HG03354 (cell line): ENCODE results near the gene CHST15.
A peak's percentile ranks its signal among the peaks of the same experiment; 100 is the strongest.
"Not testable (repeated sequence)": the region's sequence is repeated elsewhere in the genome, so short reads cannot be mapped to it uniquely, and the experiment has no call there.

Source experiments
- ATAC-seq: cut with Tn5 transposase; IDR thresholded peaks from one replicate; pipeline ENCODE4 v1.9.1; 2021; ENCODE audit warnings: mild to moderate bottlenecking; ENCODE audit not compliant: unreplicated experiment, poor library complexity, severe bottlenecking

CHST15 gene

DNA sequence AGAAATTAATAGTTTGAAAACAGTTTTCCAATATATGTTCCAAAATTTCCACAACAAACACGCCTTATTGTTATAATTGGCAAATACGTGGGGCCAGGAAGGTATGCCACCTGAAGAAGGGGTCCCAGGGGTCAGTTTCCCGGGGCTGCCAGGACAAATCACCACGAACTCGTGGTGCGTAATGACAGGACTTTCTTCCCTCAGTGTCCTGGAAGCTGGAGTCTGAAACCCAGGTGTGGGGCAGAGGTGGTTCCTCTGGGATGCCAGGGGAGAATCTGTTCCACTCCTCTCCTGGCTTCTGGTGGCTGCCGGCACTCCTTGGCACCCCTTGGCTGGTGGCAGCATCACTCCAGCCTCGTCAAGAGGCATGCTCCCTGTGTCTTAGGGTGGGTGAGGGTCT, 56.7 kb downstream of the CHST15 start:
- no peak for ATAC-seq

DNA sequence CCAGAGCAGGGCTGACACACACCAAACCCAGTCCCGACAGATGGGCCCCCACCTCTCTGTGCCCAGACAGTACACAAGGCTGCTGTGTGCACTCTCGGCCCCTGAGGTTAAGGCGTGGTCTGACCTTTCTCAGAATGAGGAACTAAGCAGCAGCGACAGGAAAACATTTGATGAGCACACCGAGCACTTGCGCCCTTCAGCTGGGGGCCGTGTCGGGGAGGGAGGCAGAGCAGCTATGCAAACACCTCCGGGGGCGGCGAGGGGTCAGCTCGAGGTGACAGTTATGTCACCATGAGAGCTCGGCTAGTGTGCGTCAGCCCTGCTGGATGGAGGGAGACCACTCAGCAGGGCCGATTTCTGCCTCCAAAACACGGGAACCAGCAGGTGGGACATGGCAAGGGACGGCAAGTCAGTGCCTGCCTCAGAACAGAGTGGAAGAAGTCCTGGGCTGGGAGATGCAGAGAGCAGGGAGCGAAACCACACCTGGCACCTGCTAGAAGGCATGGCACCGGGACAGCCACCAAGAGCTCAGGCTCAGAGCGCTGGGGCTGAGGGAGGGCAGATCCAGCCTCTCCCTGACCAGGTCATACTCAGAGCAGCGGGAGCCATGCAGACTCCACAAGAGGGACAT, 57.4 kb downstream of the CHST15 start:
- peak; percentile 99 for ATAC-seq

DNA sequence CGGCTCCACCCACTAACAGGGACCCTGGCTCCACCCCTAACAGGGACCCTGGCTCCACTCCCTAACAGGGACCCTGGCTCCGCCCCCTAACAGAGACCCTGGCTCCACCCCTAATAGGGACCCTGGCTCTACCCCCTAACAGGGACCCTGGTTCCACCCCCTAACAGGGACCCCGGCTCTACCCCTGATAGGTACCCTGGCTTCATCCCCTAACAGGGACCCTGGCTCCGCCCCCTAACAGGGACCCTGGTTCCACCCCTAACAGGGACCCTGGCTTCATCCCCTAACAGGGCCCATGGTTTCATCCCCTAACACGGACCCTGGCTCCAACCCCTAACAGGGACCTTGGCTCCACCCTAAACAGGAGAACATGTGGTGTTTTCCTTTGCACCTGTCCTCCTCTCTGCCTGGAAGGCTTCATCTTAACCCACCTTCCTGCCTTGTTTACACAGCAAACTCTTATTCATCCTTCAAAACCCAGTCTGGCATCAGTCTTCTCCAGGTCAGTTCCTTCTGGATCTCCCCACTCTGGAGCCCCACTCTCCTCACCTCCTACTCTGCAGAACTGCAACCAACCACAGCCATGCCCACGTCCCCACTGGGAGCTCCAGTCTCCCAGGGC, 58.0 kb downstream of the CHST15 start:
- no peak for ATAC-seq

DNA sequence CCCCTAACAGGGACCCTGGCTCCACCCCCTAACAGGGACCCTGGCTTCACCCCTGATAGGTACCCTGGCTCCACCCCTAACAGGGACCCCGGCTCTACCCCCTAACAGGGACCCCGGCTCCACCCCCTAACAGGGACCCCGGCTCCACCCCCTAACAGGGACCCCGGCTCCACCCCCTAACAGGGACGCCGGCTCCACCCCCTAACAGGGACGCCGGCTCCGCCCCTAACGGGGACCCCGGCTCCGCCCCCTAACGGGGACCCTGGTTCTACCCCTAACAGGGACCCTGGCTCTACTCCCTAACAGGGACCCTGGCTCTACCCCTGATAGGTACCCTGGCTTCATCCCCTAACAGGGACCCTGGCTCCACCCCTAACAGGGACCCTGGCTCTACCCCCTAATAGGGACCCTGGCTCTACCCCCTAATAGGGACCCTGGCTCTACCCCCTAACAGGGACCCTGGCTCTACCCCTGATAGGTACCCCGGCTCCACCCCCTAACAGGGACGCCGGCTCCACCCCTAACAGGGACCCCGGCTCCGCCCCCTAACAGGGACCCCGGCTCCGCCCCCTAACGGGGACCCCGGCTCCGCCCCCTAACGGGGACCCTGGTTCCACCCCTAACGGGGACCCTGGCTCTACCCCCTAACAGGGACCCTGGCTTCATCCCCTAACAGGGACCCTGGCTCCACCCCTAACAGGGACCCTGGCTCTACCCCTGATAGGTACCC, 58.7 kb downstream of the CHST15 start:
- ATAC-seq = not testable (repeated sequence)

DNA sequence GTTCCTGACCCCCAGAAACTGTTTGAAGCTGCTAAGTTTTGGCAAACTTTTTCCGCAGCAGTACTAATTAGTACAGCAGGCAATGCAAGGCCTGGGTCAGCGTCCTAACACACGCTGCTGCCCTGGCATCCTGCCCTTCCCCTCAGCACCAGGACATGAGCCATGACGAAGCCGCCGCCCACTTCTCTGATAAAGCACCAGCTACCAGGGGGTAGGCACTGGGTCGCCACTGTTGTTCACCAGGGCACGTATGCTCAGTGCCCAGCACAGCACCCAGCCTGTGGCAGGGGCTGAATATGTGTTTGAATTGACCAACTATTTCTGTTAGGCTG, 59.5 kb downstream of the CHST15 start:
- no peak for ATAC-seq

DNA sequence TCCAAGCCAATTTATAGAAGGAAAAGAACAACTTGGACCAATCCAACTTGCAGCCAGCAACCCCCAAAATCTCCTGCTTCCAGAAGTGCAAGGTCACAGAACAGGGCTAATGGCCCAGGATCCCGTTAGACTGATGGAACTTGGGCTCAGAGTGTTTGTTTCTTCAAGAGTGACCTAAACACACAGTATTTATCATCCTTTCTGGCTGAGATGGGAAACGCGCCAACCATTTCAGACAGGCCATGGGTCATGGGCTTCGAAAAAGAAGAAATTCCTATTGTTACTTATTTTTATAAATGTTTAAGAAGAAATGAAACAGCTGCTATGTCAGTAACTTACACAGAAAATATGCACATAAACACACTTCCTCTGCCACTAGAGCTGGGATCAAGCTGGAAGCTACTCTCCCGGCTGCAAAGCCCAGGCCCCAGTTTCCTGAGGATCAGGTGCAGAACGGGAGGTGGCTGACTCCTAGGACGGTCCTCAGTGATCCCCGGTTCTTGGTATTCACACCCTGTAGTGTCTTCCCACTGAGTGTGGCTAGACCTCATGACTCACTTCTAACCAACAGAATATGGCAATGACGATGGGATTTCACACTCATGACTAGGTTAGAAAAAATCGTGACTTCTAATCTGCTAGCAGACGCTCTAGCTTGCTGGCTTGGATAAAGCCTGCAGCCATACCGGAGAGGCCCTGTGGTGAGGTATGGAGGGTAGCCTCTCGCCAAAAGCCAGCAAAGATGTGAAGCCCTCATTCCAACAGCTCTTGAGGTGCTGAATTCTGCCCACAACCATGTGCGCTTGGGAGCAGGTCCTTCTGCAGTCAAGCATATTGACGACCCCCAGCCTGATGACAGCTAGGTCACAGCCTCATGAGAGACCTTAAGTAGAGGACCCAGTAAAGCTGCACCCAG, 60.2 kb downstream of the CHST15 start:
- no peak for ATAC-seq

DNA sequence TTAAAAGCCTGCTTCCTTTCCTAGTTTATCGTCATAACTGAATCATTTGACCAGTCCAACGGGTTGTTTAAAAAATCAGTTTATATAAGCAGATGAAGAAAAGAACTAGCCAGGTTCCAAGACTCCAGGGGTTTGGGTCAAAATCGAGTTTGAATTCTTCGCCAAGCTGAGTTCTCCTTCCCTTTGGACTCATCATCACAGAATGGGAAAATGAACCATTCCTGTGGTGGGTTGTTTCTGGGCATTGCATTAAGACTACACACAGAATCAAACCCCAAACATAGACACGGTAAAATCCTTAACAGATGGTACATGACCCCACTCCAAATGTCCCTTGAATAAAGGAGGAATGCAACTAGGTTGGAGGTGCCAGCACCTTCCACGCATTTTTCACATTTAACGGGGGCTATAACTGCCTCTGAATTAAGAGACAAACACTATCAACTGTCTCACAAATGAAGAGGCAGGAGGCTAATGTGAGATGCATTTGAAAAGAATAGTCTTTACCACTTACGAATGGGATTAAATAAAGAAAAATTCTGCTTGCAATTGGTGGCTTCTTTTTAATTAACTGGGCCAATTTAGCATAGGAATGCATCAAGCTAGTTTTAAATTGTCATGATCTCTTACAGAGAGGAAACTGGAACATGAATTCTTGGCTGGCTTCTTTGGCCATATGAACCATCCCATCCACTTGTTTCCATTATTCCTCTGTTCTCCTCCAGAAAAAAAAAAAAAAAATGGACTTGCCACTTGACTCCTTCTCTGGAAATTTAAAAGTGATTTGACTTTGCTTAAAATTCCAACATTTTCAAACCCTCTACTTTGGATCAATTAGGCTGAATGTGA, 61.1 kb downstream of the CHST15 start:
- no peak for ATAC-seq

DNA sequence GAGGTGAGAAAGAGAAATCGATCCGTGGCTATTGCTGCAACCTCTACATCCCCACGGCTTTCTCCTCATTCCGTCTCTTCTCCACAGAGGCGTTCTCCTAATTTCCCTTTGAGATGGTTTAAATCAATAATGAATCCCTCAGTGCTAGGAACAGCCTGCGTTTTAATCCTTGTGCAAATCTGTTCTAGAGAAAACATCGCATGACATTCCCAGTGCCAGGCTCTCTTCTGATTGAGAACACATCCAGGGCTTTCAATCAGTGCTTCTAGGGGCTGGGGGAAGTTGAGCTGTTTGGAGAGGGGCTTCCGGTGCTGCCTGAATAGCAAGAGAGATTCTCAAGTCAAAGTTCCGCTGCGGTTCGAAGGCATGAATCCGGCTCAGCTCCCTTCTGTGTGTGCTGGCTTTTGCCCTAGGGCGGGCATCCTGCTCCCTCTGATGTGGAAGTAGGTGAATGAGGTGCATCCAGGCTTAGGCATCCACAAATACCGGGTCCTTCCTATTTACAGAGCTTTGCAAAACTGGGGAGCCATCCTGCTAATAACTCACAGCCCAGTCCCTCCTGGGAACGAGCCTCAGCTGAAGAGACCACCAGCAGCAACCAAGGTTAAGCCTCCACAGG, 62.8 kb downstream of the CHST15 start:
- ATAC-seq = no peak

DNA sequence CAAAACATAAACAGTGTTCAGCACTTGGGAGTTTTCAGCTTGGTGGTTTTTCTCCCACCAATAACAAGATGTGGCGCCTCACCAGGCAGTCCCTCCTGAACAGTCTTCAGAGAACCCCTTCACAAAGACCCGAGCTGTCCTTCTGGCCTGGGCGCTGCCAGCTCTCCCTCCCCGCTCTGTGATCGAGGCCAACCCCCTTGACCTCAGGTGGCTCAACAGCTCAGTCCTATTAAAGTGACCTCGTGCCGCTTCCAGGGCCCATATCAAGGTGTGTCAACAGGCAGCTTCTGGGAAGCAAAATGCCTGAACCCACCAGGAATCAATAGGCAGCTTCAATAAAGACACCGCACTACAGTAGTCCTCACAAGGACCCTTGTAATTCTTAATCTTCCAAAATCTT, 63.3 kb downstream of the CHST15 start:
- ATAC-seq = no peak

DNA sequence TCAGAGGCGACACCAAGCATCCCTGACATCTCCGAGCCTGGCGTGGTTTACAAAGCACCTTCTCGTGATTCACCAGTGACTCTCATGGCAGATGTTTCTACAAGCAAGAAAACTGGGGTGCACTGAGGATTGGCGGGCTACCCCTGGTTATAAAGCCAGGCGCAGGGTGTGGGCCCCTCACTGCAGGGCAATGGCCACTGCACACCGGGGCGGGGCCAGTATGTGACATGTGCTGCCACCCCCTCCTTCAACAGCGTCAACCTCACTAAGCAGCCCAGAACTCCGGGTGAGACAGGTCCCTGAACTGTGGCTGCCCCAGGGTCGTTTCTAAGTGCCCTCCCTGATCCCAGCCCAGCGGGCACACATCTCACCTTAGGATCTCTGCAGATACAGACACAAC, 63.8 kb downstream of the CHST15 start:
- no peak for ATAC-seq

DNA sequence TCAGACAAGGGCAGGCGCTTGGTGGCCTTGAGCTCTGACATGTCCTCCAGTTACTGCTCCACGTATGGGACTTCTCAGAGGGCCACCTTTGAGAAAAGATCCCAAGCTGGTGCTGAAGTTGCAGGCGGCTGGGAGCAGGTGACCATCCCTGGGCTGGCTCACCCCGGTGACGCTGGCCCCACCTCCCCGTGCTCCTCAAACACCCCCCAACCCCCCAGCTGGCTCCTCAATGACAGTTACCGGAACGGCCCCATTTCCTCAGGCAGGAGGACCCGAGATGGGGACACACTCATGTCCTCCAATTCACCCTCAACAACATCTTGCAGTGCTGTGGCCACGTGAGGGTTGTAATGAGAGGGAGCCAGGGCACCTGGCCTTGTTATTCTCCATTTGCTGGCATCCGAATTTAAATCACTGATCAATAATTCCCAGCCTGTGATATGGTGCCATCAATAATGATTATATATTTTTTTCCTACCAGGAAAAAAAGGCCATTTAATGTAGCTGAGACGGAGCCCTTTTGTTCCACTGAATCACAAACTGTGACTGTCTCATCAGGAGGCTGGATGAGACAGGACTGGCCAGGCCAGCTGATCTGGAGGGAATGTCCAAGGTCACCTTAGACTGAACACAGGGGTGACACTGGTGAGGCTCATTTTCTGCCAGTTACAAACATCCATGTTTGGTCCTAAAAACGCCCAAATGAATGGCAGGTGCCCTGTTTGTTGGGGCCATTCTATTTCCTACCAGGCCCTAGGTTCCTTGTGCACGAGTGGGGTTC, 64.5 kb downstream of the CHST15 start:
- ATAC-seq = no peak

DNA sequence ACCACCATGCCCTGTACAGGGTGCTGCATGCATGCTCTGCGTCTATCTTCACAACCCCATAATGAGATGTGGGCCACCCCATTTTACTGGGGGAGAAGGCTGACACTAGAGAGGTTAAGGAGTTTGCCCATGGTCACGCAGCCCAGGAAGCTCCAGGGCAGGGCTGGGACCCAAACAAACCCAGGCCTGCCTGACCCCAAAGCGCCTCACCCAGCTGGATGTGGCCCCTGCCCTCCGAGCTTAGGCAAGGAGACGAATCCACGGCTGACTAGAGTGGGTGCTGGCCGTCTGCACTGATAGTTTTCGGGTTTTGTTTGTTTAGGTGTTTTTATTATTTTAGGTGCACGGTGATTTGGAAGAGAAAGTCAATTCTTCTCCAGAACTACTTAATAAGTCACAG, 65.7 kb downstream of the CHST15 start:
- no peak for ATAC-seq

DNA sequence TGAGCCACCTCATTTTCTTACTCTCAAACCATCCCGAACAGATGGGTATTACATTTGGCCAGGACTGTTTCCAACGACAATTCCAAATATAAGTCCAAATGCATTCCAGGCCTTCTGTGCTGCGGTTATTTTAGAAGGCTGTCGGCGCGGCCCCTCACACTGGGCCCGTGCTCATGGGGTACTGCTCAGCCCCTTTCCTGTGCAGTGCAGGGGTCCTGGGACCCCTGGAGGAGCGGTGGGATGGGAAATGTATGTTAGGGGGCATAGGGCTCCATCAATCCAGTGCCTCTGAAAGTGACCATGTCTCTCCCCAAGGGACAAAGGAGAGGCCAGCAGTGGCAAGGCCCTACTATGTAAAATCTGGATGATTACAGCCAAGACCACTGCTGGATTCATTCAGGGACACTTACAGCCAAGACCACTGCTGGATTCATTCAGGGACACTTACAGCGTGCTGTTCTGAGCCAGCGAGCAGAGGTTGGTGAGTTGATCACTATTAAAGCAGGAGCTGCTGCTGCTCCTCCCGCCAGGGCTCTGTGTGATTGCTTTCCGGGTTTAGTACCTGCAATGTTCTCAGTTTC, 66.3 kb downstream of the CHST15 start:
- no peak for ATAC-seq

DNA sequence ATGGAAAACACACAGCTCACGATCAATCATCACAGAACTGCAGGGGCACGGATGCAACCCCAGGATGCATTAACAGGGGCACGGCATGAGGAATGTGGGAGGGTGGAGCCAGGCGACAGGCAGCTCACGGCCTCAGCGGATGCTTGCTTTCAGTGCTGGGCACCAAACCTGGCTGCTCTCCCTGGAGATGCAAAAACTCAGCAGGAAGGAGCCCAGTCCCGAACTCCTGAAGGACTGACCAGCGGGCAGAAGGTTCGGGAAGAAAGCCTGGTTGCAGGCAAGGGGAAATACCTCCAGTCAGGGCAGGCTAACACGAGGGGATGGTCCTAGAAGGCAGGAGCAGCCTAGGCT, 66.8 kb downstream of the CHST15 start:
- no peak for ATAC-seq

DNA sequence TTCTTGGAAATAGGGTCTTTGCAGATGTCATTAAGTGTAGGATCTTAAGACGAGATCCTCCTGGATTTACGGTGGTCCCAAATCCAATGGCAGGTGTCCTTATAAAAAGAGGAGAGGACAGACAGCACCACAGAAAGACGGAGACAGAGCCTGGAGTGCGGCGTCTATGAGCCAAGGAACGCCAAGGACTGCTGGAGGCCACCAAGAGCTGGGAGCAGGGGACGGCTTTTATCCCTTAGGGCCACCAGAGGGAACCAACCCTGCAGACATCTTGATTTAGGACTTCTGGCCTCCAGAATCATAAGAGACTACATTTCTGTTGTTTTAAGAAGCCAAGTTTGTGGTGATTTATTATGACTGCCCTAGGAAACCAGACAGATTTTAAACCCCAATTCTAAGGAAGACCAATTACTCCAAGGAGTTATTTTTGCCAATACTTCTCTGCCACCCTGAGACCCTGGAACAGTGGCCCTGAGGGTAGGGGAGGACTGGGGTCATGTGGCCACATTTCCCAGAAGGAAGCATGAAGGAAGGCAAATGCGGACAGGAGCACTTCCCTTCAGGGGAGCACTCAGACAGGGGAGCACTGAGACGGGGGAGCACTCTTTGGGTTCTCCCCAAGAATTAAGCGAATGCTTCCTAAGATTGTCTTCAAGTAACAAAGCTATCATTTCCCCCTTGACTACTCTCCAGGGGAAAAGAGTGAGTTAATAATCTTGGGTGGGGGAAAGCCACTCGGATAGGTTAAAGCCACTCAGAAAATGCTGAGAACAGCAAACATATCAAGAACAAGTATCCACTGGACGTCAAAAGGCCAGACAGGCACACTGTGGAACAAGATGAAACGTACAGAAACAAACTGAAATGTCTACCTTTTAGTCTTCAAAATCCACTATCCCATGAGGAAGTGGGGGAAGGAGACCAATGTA, 67.5 kb downstream of the CHST15 start:
- ATAC-seq = no peak

DNA sequence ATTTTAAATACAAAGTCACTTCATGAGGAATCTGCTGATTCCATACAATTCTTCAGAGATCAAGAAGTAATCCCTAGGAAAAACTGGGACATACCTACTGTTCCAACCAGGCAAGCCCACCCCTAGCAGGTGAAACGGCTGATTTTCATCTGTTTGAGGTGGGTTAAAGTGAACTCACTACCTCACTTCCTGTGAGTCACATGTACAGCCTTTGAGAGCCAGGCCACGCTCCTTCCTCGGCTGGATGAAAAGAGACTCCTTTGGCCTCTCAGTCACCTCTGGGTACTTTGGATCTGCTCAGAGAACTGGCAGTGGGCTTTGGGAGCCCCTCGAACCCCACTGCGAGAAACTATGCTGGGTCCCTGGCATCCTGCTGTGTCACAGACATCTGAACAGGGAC, 68.2 kb downstream of the CHST15 start:
- no peak for ATAC-seq

DNA sequence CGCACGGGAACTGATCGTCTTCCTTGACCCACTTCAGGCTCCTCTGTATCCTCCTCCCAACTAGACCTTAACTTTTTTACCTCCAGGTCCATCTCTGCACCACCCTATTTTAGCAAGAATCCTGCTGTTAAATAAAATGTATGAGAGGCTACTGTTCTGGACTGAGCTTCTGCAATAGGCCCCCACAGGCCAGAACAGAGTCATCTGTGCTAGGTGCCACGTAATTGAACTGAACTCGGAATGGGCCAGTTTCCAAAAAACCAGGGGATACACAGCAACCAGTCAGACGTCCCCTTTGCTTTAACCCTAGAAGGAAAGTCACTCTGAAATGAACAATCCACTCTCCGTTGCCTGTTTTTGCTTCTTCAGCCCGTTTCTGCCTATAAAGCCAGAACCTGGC, 71.3 kb downstream of the CHST15 start:
- no peak for ATAC-seq
